ENCODE results near the gene CD200R1.

DNA sequence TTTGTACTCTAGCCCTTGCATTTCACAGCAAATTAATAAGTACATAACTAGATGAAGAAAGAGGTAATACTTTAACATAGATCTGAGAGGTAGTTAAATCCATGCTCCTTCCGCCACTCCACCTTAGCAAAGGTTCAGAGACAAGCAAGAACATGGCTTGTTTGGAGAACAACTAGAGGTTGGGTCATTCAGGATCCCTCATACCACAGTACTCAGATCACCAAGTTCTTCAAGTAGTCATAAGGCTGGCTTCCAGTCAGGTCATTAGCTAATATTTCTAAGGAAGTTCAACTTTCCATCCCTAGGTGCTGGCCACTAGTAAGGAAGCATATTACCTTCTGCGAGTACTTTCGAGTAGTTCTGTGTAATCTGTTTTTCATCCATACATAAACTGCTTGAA, 44.1 kb downstream of the CD200R1 start:
- TF ChIP-seq, protein P1, sequence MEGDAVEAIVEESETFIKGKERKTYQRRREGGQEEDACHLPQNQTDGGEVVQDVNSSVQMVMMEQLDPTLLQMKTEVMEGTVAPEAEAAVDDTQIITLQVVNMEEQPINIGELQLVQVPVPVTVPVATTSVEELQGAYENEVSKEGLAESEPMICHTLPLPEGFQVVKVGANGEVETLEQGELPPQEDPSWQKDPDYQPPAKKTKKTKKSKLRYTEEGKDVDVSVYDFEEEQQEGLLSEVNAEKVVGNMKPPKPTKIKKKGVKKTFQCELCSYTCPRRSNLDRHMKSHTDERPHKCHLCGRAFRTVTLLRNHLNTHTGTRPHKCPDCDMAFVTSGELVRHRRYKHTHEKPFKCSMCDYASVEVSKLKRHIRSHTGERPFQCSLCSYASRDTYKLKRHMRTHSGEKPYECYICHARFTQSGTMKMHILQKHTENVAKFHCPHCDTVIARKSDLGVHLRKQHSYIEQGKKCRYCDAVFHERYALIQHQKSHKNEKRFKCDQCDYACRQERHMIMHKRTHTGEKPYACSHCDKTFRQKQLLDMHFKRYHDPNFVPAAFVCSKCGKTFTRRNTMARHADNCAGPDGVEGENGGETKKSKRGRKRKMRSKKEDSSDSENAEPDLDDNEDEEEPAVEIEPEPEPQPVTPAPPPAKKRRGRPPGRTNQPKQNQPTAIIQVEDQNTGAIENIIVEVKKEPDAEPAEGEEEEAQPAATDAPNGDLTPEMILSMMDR (IDR thresholded peaks at IDR 0.05), result no peak
- no peak for TF ChIP-seq POLR2AphosphoS5 (IDR thresholded peaks at IDR 0.05; ENCODE audit: low read depth, low read length)
- TF ChIP-seq SIN3A (IDR thresholded peaks at IDR 0.05; ENCODE audit: borderline replicate concordance, insufficient read depth, low read depth, low read length), result no peak
